ENCODE results near the gene GGACT. TPM values are rescaled to one million over a fixed set of nuclear protein-coding genes. Genes with fewer than 3 reads are reported as not detected.
A peak's percentile ranks its signal among the peaks of the same experiment; 100 is the strongest.

GGACT gene
- polyA plus RNA-seq (2013), result 4.3 TPM

DNA sequence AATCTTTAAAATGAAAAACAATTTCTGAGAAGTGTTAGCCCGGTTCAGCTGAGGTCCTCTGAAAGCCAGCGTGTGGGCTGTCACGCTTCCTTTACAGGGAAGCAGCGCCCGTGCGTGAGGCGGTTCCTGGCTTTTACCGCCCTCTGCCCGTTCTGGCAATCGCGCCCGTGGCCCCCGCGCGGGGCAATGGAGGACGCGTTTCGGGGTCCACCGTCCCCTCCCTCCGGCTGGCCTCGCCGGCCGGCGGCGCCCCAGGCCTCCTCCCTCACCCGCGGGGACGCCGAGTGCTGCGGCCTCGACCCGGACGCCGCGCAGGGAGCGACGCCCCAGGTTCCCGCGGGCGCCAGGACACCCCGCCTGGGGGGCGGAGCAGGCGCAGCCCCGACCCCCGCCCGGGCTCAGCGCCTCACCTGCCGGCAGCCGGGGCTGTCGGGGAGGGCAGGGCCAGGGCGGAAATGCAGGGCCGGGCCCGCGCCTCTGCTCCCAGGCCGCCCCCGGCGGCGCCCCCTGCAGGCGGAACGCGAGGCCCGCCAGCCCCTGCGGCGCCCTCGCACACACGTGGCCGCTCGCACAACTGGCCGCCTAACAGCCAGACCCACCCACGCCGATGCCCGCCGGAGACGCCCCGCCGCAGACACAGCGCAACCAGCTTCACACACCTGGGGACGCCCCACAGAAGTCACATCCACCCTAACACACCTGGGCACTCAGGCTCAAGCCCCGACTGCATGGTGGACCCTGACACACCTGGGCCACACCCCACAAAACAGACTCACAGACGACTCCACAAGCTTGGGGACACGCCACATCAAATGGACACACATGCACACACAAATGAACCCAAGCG is at the start of gene GGACT:
Gene GGACT (minus strand): TSS at position 459 of the 847 bp plus-strand sequence. CDS start 56,198 bp downstream, outside the sequence.
- no peaks in the 10 kb centered on the region for H3K36me3 ChIP-seq (ENCODE audit: control insufficient read depth in 4 of 4, insufficient read depth in 4 of 4, low read length in 3 of 4)
- peaks cover 2 to 18% (median 8%) of the 10 kb centered on the region in 4 experiments for H3K4me1 ChIP-seq (ENCODE audit: control extremely low read depth in 1 of 4, control insufficient read depth in 4 of 4, insufficient read depth in 4 of 4, low read length in 3 of 4)
- DNase-seq, result peak; percentile 73 to 85 (median 83)
- H3K27me3 ChIP-seq (replicated peaks in 2 of 5; ENCODE audit: control insufficient read depth in 4 of 5, insufficient read depth in 5 of 5, low read length in 4 of 5), result no peaks in the 10 kb centered on the region
- ChIA-PET POLR2A (no interaction called here), CTCF (interaction anchor here (1.0 to 5.5 kb wide), 6 partner anchors 11 to 536 kb away, joined by 3 to 53 read pairs (median 4); no protein-coding TSS in a partner anchor)
- H3K27ac ChIP-seq (ENCODE audit: insufficient read depth in 1 of 2, low read depth in 1 of 2, low read length in 2 of 2, poor library complexity in 1 of 2, severe bottlenecking in 2 of 2), result peak within 1 kb of the TSS; percentile 25 to 73
- H3K9me3 ChIP-seq (ENCODE audit: control extremely low read depth in 1 of 5, control insufficient read depth in 4 of 5, insufficient read depth in 2 of 5, low read depth in 1 of 5, low read length in 4 of 5), result no peaks in the 10 kb centered on the region
- peak within 1 kb of the TSS; percentile 9 to 84 (median 77) for H3K4me3 ChIP-seq (ENCODE audit: control insufficient read depth in 1 of 7, extremely low read depth in 1 of 7, insufficient read depth in 4 of 7, low read depth in 2 of 7, low read length in 6 of 7)
- 11% methylated on average over 33 of the region's 82 CpGs for WGBS (ENCODE audit: insufficient coverage)

DNA sequence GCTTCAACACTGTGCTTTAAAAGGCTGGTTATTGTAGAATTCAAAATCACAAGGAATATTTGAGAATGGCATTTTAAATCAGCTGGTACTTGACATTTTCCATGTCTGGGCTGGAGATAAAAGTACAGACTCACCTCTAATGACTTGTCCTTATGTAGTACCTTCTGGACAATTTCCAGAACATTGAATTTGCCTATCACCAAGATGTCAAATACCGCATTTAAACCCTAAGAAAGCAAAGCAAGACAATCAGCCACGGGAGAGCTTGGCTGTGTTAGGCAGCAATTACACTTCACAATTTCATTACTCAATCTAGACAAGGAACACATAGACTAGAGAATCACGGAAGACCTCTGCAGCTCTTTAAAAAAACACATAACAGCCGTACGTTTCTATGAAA is 49.2 kb upstream of the GGACT start:
- POLR2A ChIA-PET, result no interaction called here
- peaks cover 29 to 82% (median 59%) of the 10 kb centered on the region in 4 experiments for H3K36me3 ChIP-seq (ENCODE audit: control insufficient read depth in 4 of 4, insufficient read depth in 4 of 4, low read length in 3 of 4)
- no peak overlapping the region for H3K27ac ChIP-seq (ENCODE audit: insufficient read depth in 1 of 2, low read depth in 1 of 2, low read length in 2 of 2, poor library complexity in 1 of 2, severe bottlenecking in 2 of 2)
- 83% methylated on average over 2 of the region's 5 CpGs for WGBS (ENCODE audit: insufficient coverage)
- H3K4me1 ChIP-seq (ENCODE audit: control extremely low read depth in 1 of 4, control insufficient read depth in 4 of 4, insufficient read depth in 4 of 4, low read length in 3 of 4), result no peaks in the 10 kb centered on the region
- H3K4me3 ChIP-seq (ENCODE audit: control insufficient read depth in 1 of 7, extremely low read depth in 1 of 7, insufficient read depth in 4 of 7, low read depth in 2 of 7, low read length in 6 of 7), result no peak overlapping the region
- no peaks in the 10 kb centered on the region for H3K9me3 ChIP-seq (ENCODE audit: control extremely low read depth in 1 of 5, control insufficient read depth in 4 of 5, insufficient read depth in 2 of 5, low read depth in 1 of 5, low read length in 4 of 5)
- no peaks in the 10 kb centered on the region for H3K27me3 ChIP-seq (replicated peaks in 2 of 5; ENCODE audit: control insufficient read depth in 4 of 5, insufficient read depth in 5 of 5, low read length in 4 of 5)
- no peak for DNase-seq
- CTCF ChIA-PET, result interaction anchor here (0.8 to 1.3 kb wide), 4 partner anchors 11 to 65 kb away, joined by 3 read pairs; no protein-coding TSS in a partner anchor

GRCh38 chr13:100637380-100637779 is 48.8 kb upstream of the GGACT start:
- no peak overlapping the region for H3K4me3 ChIP-seq (ENCODE audit: control insufficient read depth in 1 of 7, extremely low read depth in 1 of 7, insufficient read depth in 4 of 7, low read depth in 2 of 7, low read length in 6 of 7)
- H3K36me3 ChIP-seq (ENCODE audit: control insufficient read depth in 4 of 4, insufficient read depth in 4 of 4, low read length in 3 of 4), result peaks cover 29 to 80% (median 56%) of the 10 kb centered on the region in 4 experiments
- H3K27me3 ChIP-seq (replicated peaks in 2 of 5; ENCODE audit: control insufficient read depth in 4 of 5, insufficient read depth in 5 of 5, low read length in 4 of 5), result no peaks in the 10 kb centered on the region
- 96% methylated on average over 14 of the region's 16 CpGs for WGBS (ENCODE audit: insufficient coverage)
- ChIA-PET CTCF (interaction anchor here (0.9 to 1.3 kb wide), 2 partner anchors 11 to 65 kb away, joined by 3 read pairs; no protein-coding TSS in a partner anchor), POLR2A (no interaction called here)
- no peaks in the 10 kb centered on the region for H3K9me3 ChIP-seq (ENCODE audit: control extremely low read depth in 1 of 5, control insufficient read depth in 4 of 5, insufficient read depth in 2 of 5, low read depth in 1 of 5, low read length in 4 of 5)
- H3K27ac ChIP-seq (ENCODE audit: insufficient read depth in 1 of 2, low read depth in 1 of 2, low read length in 2 of 2, poor library complexity in 1 of 2, severe bottlenecking in 2 of 2), result no peak overlapping the region
- DNase-seq, result no peak
- no peaks in the 10 kb centered on the region for H3K4me1 ChIP-seq (ENCODE audit: control extremely low read depth in 1 of 4, control insufficient read depth in 4 of 4, insufficient read depth in 4 of 4, low read length in 3 of 4)

GRCh38 chr13:100636441-100636840 is 47.9 kb upstream of the GGACT start:
- Histone ChIP-seq H3K4me1 (ENCODE audit: control extremely low read depth in 1 of 4, control insufficient read depth in 4 of 4, insufficient read depth in 4 of 4, low read length in 3 of 4) (no peaks in the 10 kb centered on the region), H3K4me3 (ENCODE audit: control insufficient read depth in 1 of 7, extremely low read depth in 1 of 7, insufficient read depth in 4 of 7, low read depth in 2 of 7, low read length in 6 of 7) (no peak overlapping the region), H3K27ac (ENCODE audit: insufficient read depth in 1 of 2, low read depth in 1 of 2, low read length in 2 of 2, poor library complexity in 1 of 2, severe bottlenecking in 2 of 2) (no peak overlapping the region), H3K27me3 (replicated peaks in 2 of 5; ENCODE audit: control insufficient read depth in 4 of 5, insufficient read depth in 5 of 5, low read length in 4 of 5) (no peaks in the 10 kb centered on the region), H3K9me3 (ENCODE audit: control extremely low read depth in 1 of 5, control insufficient read depth in 4 of 5, insufficient read depth in 2 of 5, low read depth in 1 of 5, low read length in 4 of 5) (no peaks in the 10 kb centered on the region), H3K36me3 (ENCODE audit: control insufficient read depth in 4 of 4, insufficient read depth in 4 of 4, low read length in 3 of 4) (peaks cover 27 to 73% (median 49%) of the 10 kb centered on the region in 4 experiments)
- CTCF ChIA-PET, result no interaction called here
- WGBS (ENCODE audit: insufficient coverage), result 100% methylated on average over 4 of the region's 7 CpGs
- POLR2A ChIA-PET, result no interaction called here
- DNase-seq, result no peak

DNA sequence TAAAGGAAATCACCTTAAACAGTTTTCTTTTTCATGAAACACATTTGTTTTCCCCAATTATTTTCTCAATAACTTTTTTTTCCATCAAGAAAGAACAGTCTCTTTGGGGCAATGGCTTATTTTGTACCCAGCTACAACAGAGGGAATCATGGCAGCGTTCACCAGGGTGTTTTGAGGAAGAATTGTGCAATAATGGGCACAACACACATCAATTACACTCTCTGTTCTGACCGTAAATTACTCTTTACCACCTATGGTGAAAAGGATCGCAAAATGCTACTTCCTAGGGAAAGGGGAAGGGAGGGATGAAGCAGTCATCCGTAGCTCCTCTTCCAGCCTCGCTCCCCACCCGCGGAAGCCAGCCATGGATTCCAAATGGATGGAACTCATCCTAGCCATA is 47.4 kb upstream of the GGACT start:
- ChIA-PET CTCF (no interaction called here), POLR2A (no interaction called here)
- no peak overlapping the region for H3K4me3 ChIP-seq (ENCODE audit: control insufficient read depth in 1 of 7, extremely low read depth in 1 of 7, insufficient read depth in 4 of 7, low read depth in 2 of 7, low read length in 6 of 7)
- no peaks in the 10 kb centered on the region for H3K9me3 ChIP-seq (ENCODE audit: control extremely low read depth in 1 of 5, control insufficient read depth in 4 of 5, insufficient read depth in 2 of 5, low read depth in 1 of 5, low read length in 4 of 5)
- H3K27ac ChIP-seq (ENCODE audit: insufficient read depth in 1 of 2, low read depth in 1 of 2, low read length in 2 of 2, poor library complexity in 1 of 2, severe bottlenecking in 2 of 2), result no peak overlapping the region
- no peaks in the 10 kb centered on the region for H3K4me1 ChIP-seq (ENCODE audit: control extremely low read depth in 1 of 4, control insufficient read depth in 4 of 4, insufficient read depth in 4 of 4, low read length in 3 of 4)
- peaks cover 25 to 71% (median 45%) of the 10 kb centered on the region in 4 experiments for H3K36me3 ChIP-seq (ENCODE audit: control insufficient read depth in 4 of 4, insufficient read depth in 4 of 4, low read length in 3 of 4)
- 97% methylated on average over 5 of the region's 7 CpGs for WGBS (ENCODE audit: insufficient coverage)
- no peak for DNase-seq
- no peaks in the 10 kb centered on the region for H3K27me3 ChIP-seq (replicated peaks in 2 of 5; ENCODE audit: control insufficient read depth in 4 of 5, insufficient read depth in 5 of 5, low read length in 4 of 5)

- POLR2A ChIA-PET, result no interaction called here
- peaks cover 27 to 75% (median 49%) of the 10 kb centered on the region in 4 experiments for H3K36me3 ChIP-seq (ENCODE audit: control insufficient read depth in 4 of 4, insufficient read depth in 4 of 4, low read length in 3 of 4)
These were observed 46.1 kb upstream of the GGACT start for GRCh38 chr13:100634696-100635095.

DNA sequence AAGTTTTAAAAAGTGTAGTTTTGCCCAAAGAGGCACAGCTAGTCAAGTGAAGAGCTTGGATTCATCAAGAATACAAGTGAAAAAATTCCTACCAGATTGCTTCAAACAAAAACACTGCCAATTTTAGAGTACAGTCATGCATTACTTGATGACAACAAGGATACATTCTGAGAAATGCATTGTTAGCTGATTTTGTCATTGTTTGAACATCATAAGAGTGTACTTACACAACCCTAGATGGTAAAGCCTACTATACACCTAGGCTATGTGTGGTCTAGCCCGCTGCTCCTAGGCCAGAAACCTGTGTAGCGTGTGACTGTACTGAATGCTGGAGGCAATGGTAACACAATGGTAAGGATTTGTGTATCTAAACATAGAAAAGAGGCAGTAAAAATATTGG is 44.9 kb upstream of the GGACT start:
- WGBS (ENCODE audit: insufficient coverage), result 100% methylated on average over 2 of the region's 2 CpGs
- POLR2A ChIA-PET, result no interaction called here
- Histone ChIP-seq H3K36me3 (ENCODE audit: control insufficient read depth in 4 of 4, insufficient read depth in 4 of 4, low read length in 3 of 4) (peaks cover 33 to 77% (median 52%) of the 10 kb centered on the region in 4 experiments), H3K27me3 (replicated peaks in 2 of 5; ENCODE audit: control insufficient read depth in 4 of 5, insufficient read depth in 5 of 5, low read length in 4 of 5) (no peaks in the 10 kb centered on the region), H3K4me3 (ENCODE audit: control insufficient read depth in 1 of 7, extremely low read depth in 1 of 7, insufficient read depth in 4 of 7, low read depth in 2 of 7, low read length in 6 of 7) (no peak overlapping the region), H3K27ac (ENCODE audit: insufficient read depth in 1 of 2, low read depth in 1 of 2, low read length in 2 of 2, poor library complexity in 1 of 2, severe bottlenecking in 2 of 2) (no peak overlapping the region), H3K4me1 (ENCODE audit: control extremely low read depth in 1 of 4, control insufficient read depth in 4 of 4, insufficient read depth in 4 of 4, low read length in 3 of 4) (no peaks in the 10 kb centered on the region), H3K9me3 (ENCODE audit: control extremely low read depth in 1 of 5, control insufficient read depth in 4 of 5, insufficient read depth in 2 of 5, low read depth in 1 of 5, low read length in 4 of 5) (no peaks in the 10 kb centered on the region)
- no peak for DNase-seq
- CTCF ChIA-PET, result interaction anchor here (0.7 kb wide), 1 partner anchor 61 kb away, joined by 3 read pairs; no protein-coding TSS in a partner anchor

More at GRCh38 chr13:100634696-100635095, 46.1 kb upstream of the GGACT start:
- WGBS (ENCODE audit: insufficient coverage), result 97% methylated on average over 11 of the region's 12 CpGs
- Histone ChIP-seq H3K27ac (ENCODE audit: insufficient read depth in 1 of 2, low read depth in 1 of 2, low read length in 2 of 2, poor library complexity in 1 of 2, severe bottlenecking in 2 of 2) (no peak overlapping the region), H3K4me1 (ENCODE audit: control extremely low read depth in 1 of 4, control insufficient read depth in 4 of 4, insufficient read depth in 4 of 4, low read length in 3 of 4) (no peaks in the 10 kb centered on the region), H3K27me3 (replicated peaks in 2 of 5; ENCODE audit: control insufficient read depth in 4 of 5, insufficient read depth in 5 of 5, low read length in 4 of 5) (no peaks in the 10 kb centered on the region), H3K4me3 (ENCODE audit: control insufficient read depth in 1 of 7, extremely low read depth in 1 of 7, insufficient read depth in 4 of 7, low read depth in 2 of 7, low read length in 6 of 7) (no peak overlapping the region), H3K9me3 (ENCODE audit: control extremely low read depth in 1 of 5, control insufficient read depth in 4 of 5, insufficient read depth in 2 of 5, low read depth in 1 of 5, low read length in 4 of 5) (no peaks in the 10 kb centered on the region)
- DNase-seq, result no peak
- CTCF ChIA-PET, result interaction anchor here (1.6 kb wide), 1 partner anchor 12 kb away, joined by 4 read pairs; no protein-coding TSS in a partner anchor
